CMK (cell line): ENCODE measurements around the gene ACAA2.

Source experiments
- DNase-seq: peaks from one replicate; pipeline ENCODE4 v3.0.0-alpha.2; 2010; ENCODE audit warnings: low read depth

ACAA2 gene

DNA sequence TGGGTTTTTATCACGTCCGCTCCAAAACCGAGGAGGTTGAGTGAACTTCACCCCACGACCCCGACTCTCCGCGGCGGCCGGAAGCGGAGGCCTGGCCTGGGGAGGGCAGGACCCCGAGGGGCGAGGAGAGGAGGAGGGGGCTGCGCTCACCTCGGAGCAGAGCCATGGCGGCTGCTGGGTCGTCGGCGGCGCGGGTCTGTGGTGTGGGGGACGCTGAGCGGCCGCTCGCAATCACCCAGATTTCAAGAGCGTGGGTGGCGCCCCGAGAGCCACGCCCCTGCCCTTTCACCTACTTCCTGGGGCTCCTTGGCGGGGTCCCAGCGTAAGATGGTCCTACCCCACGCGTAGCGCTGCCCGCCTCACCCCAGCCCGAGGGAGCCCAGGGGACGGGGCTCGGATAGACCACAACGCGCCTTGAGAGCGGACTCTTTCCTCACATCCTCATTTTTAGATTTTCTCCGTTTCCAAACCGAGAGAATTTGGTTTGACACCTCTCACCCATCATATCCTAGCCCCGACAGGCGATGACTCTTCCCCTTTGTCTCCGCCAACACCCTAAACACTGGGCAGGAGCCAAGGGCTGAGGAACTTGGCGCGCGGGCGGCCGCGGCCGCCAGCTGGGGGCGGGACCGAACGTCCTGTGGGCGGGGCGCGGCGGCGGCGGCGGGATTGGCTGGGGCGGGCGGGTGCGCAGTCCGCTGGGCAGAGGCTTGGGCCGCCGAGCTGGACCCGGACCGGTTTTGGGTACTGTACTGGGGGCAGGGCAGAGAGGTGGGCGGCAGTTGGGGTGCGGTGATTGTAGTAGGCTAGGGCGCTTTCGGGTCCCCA is at the start of gene ACAA2:
ACAA2 (minus strand) TSS at position 215 of the 828 bp plus-strand sequence; CDS start at position 166, 49 bp downstream.
- peak; percentile 34 for DNase-seq

- no peak for DNase-seq
These were observed 49.5 kb upstream of the ACAA2 start for GRCh38 chr18:49862656-49863385.

GRCh38 chr18:49861659-49862058 is 48.3 kb upstream of the ACAA2 start:
- DNase-seq = no peak

DNA sequence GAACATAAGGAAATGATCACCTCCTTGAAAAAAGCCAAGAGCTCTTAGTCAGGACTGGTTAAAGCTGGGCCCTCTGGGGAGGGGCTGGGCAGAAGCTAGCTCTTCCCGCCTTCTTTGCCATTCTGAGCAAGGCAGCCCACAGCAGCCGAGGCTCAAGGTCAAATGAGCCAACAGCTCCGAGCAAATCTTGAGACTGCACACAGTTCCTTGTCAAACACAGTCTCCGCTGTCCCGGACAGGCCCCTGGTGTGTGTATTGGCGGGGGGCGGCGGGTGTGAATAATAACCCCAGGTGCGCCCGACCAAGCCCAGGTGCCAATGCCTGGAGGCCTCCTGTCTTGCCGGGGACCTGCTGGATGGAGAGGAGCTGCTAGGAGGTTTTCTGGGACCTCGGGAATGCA is 46.4 kb upstream of the ACAA2 start:
- no peak for DNase-seq

DNA sequence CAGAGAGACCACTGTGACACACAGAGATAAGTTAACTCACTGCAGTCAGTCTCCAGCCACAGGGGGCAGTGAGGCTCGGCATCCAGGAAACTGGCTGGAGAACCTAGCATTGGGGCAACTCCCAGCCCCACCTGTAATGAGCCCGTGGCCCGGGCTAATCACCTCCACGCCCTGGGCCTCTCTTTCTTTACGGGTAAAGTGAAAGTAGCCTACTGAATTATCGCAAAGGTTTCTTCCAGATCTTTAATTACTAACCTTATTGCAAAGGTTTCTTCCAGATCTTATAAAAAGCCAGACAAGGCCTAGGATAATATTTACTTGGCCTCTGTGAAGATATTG is 45.7 kb upstream of the ACAA2 start:
- no peak for DNase-seq

DNA sequence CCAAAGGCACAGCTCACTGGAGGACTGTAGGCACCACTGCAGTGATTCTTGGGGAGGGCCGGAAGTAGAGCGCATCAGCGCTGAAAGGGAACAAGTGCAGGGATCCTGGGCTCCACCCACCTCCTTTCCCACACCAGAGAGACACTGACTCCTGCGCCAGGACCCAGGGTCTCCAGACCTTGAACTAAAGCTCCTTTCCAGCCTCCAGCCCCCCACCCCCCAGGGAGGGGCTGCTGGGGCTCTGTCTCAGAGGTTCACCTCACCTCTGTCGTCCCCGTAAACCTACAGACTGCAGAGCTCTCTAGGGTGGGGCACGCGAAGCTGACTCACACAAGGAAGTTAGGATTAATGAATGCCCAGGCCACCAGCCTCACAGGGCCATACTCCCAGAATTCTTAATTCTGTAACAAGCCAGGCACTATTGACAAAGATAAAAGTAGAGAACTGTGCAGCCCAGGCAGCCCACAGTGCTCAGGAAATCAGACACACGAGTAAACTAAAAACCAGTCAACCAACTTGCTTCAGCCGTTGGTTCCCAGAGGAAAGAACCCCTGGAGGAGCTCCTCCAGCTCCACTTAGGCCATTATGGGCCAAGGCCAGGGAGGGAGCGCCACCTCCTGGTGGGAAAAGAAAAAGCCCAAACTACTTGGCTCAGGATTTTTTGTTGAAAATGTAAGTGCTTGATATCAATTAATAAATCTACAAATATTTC is 45.1 kb upstream of the ACAA2 start:
- peak; percentile 29 for DNase-seq

- DNase-seq = no peak
These were observed 44.4 kb upstream of the ACAA2 start for GRCh38 chr18:49857708-49858107.

DNA sequence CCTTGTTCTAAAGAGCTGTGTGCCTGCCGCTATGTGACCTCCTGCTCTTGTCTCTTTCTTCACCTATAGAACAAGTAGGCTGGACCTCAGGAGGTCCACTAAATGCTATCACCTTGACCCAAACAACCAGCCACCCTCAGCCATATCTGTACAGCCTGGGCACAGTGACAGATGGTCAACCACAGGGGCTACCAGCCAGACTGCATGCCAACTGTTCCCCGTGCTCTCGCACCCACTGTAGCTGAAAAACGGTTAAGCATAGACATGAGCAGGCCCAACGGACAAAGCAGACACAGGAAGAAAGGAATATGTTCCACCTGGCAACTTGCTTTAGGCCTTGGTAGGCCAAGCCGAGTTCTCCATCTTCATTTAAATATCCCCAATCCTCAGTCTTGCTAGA is 43.2 kb upstream of the ACAA2 start:
- DNase-seq = no peak

GRCh38 chr18:49855711-49856415 is 42.5 kb upstream of the ACAA2 start:
- DNase-seq = no peak

DNA sequence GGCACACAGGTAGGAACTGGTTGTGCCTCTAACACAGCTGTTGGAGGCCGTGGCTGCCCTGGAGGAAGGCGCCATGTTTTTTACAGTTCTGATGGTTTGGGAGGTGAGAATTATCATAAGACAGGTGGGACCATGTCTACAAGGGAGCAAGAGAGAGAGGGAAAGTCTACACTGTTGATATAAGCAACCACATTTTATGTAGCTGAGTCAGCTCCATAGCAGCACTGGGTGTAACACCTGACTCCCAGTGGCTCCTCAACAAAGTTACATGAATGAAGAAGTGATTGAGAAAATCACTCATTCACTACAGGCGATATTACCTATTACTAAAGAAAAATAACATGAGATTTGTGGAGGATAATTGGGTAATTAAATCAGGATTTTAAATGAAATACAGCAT is 41.3 kb upstream of the ACAA2 start:
- DNase-seq = no peak

GRCh38 chr18:49853436-49853835 is 40.1 kb upstream of the ACAA2 start:
- DNase-seq = no peak

DNA sequence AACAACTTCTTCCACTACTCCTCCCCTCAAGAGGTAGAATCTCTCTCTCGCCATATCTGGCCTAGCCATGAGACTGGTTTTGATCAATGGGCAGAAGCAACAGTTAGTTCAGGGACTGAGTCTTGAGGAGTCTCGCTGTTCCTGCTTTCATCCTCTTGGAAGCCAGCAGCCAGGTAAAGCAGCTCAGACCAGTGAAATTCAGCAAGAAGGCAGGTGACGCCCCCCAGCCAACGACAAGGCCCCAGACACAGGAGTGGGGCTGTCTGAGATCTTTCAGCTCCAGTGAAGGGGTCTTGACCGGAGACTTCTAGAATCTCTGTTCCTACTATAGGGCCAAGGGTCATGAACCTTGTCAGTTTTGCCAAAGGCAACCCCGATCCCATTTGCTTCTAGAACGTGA is 39.7 kb upstream of the ACAA2 start:
- no peak for DNase-seq

GRCh38 chr18:49851624-49852023 is 38.3 kb upstream of the ACAA2 start:
- no peak for DNase-seq

DNA sequence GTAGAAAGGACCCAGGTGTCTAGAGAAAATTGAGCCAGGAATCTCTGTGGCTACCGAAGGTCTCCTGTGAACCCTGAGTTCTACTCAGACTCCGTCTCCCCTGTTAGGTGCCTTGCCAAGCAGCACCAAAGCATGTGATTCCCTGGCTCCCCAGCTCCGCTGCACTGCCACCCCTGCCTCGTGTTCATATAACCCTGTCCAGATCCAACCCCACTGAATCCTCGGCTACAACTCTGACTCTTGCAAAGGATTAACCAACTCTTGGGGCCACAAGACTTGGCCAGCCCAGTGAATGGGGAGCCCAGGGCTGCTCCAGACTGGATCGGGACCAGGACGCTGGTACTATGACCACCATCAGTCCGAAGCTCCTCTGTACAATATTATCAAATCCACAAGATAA is 37.3 kb upstream of the ACAA2 start:
- no peak for DNase-seq

DNA sequence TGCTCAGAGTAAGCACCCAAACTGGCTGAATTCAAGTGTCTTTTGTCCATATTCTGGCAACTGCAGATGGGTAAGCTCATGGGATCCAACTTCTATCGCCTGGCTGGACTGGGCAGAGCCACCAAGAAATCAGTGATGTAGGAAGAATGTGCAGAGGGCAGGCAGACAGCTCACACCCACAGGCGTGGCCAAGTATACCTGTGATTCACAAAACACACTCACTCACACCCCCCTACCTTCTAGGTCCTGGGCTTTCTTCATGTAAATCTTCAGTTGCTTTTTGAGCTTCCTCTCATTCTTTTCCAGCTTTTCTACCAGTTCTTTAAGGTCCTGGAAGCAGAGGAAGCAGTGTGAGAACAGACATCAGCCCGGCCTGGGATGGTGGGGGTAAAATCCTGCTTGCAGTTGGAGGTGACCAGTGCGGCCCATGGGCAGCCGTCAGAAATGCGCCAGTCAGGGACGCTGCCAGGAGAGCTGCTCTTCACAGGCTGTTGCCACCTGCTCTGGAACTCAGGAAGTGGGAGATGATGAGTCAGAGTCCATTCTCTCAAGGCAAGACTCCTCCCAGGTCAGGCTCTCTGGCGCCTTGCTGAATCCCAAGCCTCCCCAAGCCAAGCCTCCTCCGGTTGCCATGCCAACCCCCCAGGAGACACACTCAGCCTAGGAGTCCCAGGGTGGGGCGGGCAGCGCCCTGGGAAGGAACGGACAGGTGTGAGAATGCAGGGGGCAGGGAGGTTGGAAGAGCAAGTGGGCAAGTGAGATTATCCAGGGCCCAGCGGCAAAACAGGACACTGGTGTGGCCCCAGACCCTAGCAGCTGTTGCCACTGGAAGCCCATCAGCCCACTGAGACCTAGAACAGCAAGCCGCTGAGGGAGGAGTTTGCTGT is 36.2 kb upstream of the ACAA2 start:
- no peak for DNase-seq

DNA sequence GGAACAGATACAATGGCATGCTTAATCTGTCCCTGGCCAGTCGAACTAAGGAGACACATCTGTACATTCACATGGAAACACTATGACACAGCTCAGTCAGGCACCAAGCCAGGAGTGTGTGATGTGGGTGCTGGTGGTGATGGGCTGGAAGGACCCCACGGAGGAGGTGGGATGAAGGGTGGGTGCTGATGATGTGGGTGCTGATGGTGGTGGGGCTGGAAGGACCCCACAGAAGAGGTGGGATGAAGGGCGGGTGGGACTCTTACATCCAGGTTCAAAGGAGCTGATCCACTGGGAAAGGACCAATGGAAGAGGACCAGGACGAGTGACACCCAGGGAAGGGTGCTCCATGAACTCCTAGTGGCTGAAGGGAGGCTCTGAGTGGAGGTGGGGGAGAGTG is 34.8 kb upstream of the ACAA2 start:
- DNase-seq = no peak

- no peak for DNase-seq
These were observed 34.2 kb upstream of the ACAA2 start for GRCh38 chr18:49847524-49847923.

DNA sequence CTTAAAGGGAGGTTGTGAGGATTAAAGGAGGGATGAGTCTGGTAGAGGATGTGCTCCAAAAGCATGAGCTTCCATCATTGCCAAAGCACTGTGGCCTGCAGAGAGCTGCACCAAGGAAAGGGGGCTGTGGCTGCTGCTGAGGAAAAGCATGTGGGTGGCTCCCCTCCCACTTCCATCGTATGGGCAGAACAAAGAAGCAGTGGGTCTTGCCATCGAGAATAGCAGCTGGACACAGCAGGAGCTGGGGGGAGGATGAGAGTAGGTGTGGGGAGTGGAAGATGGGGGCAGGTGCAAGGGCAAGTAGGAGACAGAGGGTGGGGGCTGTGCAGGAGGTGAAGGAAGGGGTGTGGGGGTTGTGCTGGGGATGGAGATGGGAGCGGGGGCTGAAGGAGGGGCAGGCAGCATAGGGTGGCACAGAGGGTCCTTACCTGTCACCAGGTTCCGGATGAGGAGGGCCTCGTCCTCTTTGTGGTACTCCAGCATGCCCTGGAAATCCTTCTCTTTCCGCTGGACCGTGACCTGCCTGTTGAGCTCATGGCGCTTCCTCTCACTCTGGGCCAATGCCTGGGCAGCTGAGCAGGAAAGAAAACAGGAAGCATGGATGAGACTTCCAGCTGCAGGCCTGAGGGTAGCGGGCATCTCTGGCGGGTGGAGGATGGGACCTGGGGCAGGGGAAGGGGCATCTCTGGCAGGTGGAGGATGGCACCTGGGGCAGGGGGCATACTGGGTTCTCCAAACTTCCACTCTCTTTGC is 33.6 kb upstream of the ACAA2 start:
- DNase-seq = no peak

DNA sequence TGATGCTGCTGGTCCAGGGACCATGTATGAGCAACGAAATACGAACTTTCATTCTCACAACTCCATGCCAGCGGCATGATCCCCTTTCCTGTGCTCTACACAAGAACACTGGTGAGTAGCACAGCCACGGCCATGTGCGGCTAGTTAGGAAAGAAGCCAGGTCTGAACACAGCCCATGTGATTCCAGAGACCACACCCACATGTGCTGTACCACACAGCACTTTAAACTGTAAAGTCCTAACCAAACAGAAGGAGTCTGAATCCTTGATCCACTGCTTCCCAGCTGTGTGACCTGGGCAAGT is 33.0 kb upstream of the ACAA2 start:
- DNase-seq = no peak

DNA sequence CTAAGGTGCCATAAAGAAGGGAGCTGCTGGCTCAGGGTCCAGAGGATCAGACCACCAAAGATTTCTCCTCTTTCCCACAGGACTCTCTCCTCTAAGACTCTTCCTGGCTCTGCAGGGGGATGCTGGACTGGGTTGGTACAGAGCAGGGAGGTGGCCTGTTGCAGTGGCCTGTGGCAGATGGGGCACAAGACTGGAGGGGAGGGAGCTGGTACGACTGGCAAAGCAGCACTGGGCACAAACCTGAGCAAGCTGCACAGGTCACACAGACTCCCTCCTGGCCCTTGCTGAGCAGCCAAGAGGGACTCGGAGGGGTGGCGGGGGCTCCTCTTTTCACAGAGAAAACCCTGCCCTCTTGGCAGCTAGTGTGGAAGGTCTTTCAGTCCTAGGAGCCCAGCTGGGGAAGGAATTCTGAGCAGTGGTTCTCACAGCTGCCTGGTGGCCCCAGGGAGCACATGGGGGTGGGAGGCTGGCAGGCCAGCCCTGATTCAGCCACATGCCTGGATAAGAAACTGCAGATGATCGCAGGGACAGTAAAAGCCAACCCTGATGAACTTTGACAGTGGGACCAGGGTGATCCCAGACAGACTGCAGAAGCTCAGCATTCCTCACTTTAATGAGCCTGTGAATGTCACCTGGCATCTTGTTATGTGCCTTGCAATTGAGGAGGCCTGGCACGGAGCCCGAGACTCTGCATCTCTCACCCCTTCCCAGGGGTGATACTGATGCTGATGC is 32.5 kb upstream of the ACAA2 start:
- no peak for DNase-seq
